ENCODE measurements around the gene LAMP1.

LAMP1 gene

DNA sequence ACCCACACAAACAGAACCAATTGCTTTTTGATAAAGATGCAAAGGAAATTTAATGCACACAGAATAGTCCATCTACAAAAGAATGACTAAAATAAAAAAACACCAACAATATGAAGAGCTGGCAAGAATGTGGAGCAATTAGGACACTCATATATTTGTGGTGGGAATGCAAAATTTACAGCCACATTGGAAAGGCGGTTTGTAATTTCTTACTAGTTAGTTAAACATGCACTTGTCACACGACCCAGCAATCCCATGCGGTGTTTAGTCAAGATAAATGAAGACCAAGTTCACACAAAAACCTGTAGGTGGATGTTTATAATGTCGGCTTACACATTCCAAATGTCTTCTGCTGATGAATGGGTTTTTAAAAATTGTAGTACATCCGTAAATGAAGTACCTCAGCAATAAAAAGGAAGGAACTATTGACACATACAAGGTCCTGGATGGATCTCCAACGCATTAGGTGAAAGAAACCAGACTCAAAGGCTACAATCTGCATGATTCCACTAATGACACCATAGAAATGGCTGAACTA lies 61.7 kb downstream of the LAMP1 start:
- TF ChIP-seq FOXM1 (IDR thresholded peaks at IDR 0.05; ENCODE audit: borderline replicate concordance, low read depth) (no peak), YY1 (IDR thresholded peaks at IDR 0.05; ENCODE audit: low read depth) (no peak)

DNA sequence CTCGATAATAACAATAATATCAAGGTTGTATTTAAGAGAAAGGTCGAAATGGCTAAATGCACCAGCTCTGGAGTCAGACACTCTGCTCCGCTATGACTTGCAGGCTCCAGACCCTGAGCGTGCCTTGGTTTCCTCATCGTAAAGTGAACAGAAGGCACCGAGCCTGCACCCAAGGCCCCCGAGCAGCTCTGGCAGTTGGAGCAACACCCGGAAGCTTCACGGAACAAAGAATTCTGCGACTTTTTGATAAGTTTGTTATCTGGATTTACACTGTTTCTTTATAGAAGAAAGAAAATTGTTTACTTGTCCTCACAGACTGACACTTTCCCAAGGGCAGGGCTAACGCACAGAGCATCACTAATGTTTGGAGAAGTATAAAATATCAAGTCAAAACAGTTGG lies 62.5 kb downstream of the LAMP1 start:
- TF ChIP-seq CREB1 (IDR thresholded peaks at IDR 0.05; ENCODE audit: low read depth) = no peak
- no peak for TF ChIP-seq ZBTB7A (IDR thresholded peaks at IDR 0.05; ENCODE audit: low read depth)
- no peak for TF ChIP-seq NFIC (IDR thresholded peaks at IDR 0.05)
- no peak for TF ChIP-seq TAF1 (IDR thresholded peaks at IDR 0.05; ENCODE audit: low read depth)
- no peak for TF ChIP-seq EP300 (IDR thresholded peaks at IDR 0.05; ENCODE audit: borderline replicate concordance)
- no peak for TF ChIP-seq YY1 (IDR thresholded peaks at IDR 0.05; ENCODE audit: low read depth)
- TF ChIP-seq, protein P1, sequence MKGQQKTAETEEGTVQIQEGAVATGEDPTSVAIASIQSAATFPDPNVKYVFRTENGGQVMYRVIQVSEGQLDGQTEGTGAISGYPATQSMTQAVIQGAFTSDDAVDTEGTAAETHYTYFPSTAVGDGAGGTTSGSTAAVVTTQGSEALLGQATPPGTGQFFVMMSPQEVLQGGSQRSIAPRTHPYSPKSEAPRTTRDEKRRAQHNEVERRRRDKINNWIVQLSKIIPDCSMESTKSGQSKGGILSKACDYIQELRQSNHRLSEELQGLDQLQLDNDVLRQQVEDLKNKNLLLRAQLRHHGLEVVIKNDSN (IDR thresholded peaks at IDR 0.05) = no peak
- TF ChIP-seq, protein P2, sequence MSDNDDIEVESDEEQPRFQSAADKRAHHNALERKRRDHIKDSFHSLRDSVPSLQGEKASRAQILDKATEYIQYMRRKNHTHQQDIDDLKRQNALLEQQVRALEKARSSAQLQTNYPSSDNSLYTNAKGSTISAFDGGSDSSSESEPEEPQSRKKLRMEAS (IDR thresholded peaks at IDR 0.05) = no peak
- TF ChIP-seq TEAD4 (IDR thresholded peaks at IDR 0.05) = no peak
- TF ChIP-seq FOXM1 (IDR thresholded peaks at IDR 0.05; ENCODE audit: borderline replicate concordance, low read depth) = no peak
- TF ChIP-seq, protein P3, sequence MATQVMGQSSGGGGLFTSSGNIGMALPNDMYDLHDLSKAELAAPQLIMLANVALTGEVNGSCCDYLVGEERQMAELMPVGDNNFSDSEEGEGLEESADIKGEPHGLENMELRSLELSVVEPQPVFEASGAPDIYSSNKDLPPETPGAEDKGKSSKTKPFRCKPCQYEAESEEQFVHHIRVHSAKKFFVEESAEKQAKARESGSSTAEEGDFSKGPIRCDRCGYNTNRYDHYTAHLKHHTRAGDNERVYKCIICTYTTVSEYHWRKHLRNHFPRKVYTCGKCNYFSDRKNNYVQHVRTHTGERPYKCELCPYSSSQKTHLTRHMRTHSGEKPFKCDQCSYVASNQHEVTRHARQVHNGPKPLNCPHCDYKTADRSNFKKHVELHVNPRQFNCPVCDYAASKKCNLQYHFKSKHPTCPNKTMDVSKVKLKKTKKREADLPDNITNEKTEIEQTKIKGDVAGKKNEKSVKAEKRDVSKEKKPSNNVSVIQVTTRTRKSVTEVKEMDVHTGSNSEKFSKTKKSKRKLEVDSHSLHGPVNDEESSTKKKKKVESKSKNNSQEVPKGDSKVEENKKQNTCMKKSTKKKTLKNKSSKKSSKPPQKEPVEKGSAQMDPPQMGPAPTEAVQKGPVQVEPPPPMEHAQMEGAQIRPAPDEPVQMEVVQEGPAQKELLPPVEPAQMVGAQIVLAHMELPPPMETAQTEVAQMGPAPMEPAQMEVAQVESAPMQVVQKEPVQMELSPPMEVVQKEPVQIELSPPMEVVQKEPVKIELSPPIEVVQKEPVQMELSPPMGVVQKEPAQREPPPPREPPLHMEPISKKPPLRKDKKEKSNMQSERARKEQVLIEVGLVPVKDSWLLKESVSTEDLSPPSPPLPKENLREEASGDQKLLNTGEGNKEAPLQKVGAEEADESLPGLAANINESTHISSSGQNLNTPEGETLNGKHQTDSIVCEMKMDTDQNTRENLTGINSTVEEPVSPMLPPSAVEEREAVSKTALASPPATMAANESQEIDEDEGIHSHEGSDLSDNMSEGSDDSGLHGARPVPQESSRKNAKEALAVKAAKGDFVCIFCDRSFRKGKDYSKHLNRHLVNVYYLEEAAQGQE (IDR thresholded peaks at IDR 0.05; ENCODE audit: low read depth) = no peak
- TF ChIP-seq RAD21 (IDR thresholded peaks at IDR 0.05; ENCODE audit: low read depth) = no peak
- TF ChIP-seq TCF12 (IDR thresholded peaks at IDR 0.05; ENCODE audit: low read depth) = no peak
- no peak for TF ChIP-seq EGR1 (IDR thresholded peaks at IDR 0.05)
- TF ChIP-seq CEBPB (IDR thresholded peaks at IDR 0.05) = no peak

GRCh38 chr13:113360446-113360845 lies 63.4 kb downstream of the LAMP1 start:
- TF ChIP-seq TEAD4 (IDR thresholded peaks at IDR 0.05) (no peak), ZBTB7A (IDR thresholded peaks at IDR 0.05; ENCODE audit: low read depth) (no peak), TCF12 (IDR thresholded peaks at IDR 0.05; ENCODE audit: low read depth) (no peak), RAD21 (IDR thresholded peaks at IDR 0.05; ENCODE audit: low read depth) (no peak), TAF1 (IDR thresholded peaks at IDR 0.05; ENCODE audit: low read depth) (no peak)
- TF ChIP-seq, protein P2 (IDR thresholded peaks at IDR 0.05) = no peak
- TF ChIP-seq, protein P1 (IDR thresholded peaks at IDR 0.05) = no peak

DNA sequence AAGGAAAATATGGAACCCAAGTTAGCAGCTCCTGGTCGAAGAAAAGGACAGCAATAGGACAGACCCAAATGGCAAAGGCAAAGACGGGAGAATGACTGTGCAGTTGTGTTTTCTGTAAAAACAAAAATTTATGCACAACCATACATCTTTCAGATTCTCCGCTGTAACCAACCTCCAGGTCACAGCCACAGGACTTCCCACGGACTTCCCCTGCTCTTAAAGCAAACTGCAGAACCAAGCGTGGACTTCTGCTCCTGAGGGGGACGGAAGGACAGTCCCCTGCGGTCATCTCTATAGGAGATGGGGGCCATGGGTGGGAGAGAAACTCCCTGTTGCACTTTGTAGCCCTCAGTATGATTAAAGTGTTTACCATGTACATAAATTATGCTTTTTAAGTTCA lies 64.4 kb downstream of the LAMP1 start:
- TF ChIP-seq, protein P2 (IDR thresholded peaks at IDR 0.05) = no peak
- TF ChIP-seq CREB1 (IDR thresholded peaks at IDR 0.05; ENCODE audit: low read depth) = no peak
- TF ChIP-seq FOXM1 (IDR thresholded peaks at IDR 0.05; ENCODE audit: borderline replicate concordance, low read depth) = no peak
- no peak for TF ChIP-seq CEBPB (IDR thresholded peaks at IDR 0.05)
- TF ChIP-seq EP300 (IDR thresholded peaks at IDR 0.05; ENCODE audit: borderline replicate concordance) = no peak
- no peak for TF ChIP-seq ZBTB7A (IDR thresholded peaks at IDR 0.05; ENCODE audit: low read depth)
- TF ChIP-seq, protein P1 (IDR thresholded peaks at IDR 0.05) = no peak
- no peak for TF ChIP-seq EGR1 (IDR thresholded peaks at IDR 0.05)
- no peak for TF ChIP-seq TEAD4 (IDR thresholded peaks at IDR 0.05)

GRCh38 chr13:113364311-113364889 lies 67.4 kb downstream of the LAMP1 start:
- peak; percentile 31; the same call in 1 of the 2 replicates for TF ChIP-seq ZBTB7A (IDR thresholded peaks at IDR 0.05; ENCODE audit: low read depth)
- no peak for TF ChIP-seq EP300 (IDR thresholded peaks at IDR 0.05; ENCODE audit: borderline replicate concordance)
- no peak for TF ChIP-seq TAF1 (IDR thresholded peaks at IDR 0.05; ENCODE audit: low read depth)
- TF ChIP-seq FOXM1 (IDR thresholded peaks at IDR 0.05; ENCODE audit: borderline replicate concordance, low read depth) = no peak
- TF ChIP-seq EGR1 (IDR thresholded peaks at IDR 0.05) = no peak
- TF ChIP-seq CREB1 (IDR thresholded peaks at IDR 0.05; ENCODE audit: low read depth) = no peak

DNA sequence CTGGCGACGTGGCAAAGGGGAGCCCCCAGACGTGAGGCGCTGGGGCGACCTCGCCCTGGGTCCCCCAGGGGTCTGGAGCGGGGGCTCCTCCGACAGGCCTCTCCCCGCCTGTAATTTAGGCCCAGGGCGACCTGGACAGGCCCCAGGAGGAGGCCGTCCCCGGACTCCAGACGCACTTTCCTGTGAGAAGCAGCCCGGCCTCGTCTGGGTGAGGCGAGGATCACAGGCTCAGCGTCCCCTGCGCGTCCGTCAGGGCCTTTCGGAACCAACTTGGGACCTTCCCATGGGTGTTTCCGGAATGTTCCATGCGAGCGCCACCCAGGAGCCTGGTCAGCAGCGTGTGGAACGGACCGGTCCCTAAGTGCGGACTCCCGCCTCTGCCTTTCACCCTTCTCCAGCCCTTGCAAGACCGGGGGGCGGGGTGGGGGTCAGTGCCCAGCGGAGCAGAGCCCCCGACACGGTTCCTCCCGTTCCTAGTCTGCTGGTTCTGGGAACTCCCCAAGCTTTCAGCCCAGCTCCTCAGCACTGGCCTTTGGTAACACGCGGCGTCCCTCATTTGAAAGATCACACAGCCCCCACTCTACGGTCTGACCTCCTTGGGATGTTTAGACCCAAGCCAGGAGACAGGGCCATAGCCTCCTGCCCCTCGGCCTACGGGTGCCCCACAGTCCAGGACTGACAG lies 68.0 kb downstream of the LAMP1 start:
- TF ChIP-seq EGR1 (IDR thresholded peaks at IDR 0.05) = no peak
- TF ChIP-seq NFIC (IDR thresholded peaks at IDR 0.05) = no peak
- no peak for TF ChIP-seq TAF1 (IDR thresholded peaks at IDR 0.05; ENCODE audit: low read depth)

- no peak for TF ChIP-seq FOXM1 (IDR thresholded peaks at IDR 0.05; ENCODE audit: borderline replicate concordance, low read depth)
- TF ChIP-seq TAF1 (IDR thresholded peaks at IDR 0.05; ENCODE audit: low read depth) = no peak
Observed at GRCh38 chr13:113365583-113365970, 68.5 kb downstream of the LAMP1 start.
